Glutamatergic neuron (in vitro differentiated cells): Measurements from ENCODE around the gene MDK. TPM values are rescaled to one million over a fixed set of nuclear protein-coding genes. Genes with fewer than 3 reads are reported as not detected.

ENCODE experiments used
- DNase-seq: peaks from one replicate; pipeline ENCODE4 v3.0.0; 2022
- H3K27ac Mint-ChIP-seq: one replicate; pipeline ENCODE4 v1.8.0; 2020; ENCODE audit warnings: mild to moderate bottlenecking, mixed read lengths, inconsistent platforms; ENCODE audit not compliant: unreplicated experiment
- H3K27me3 Mint-ChIP-seq: one replicate; pipeline ENCODE4 v1.8.0; 2020; ENCODE audit warnings: mild to moderate bottlenecking, moderate library complexity, mixed read lengths, inconsistent platforms; ENCODE audit not compliant: unreplicated experiment
- H3K36me3 Mint-ChIP-seq: one replicate; pipeline ENCODE4 v1.8.0; 2020; ENCODE audit warnings: mild to moderate bottlenecking, mixed read lengths, inconsistent platforms; ENCODE audit not compliant: unreplicated experiment
- H3K4me1 Mint-ChIP-seq: one replicate; pipeline ENCODE4 v1.8.0; 2020; ENCODE audit warnings: mild to moderate bottlenecking, low read depth, mixed read lengths, inconsistent platforms; ENCODE audit not compliant: unreplicated experiment
- H3K4me3 Mint-ChIP-seq: one replicate; pipeline ENCODE4 v1.8.0; 2020; ENCODE audit warnings: mild to moderate bottlenecking, mixed read lengths, inconsistent platforms; ENCODE audit not compliant: unreplicated experiment
- H3K9me3 Mint-ChIP-seq: one replicate; pipeline ENCODE4 v1.8.0; 2020; ENCODE audit warnings: mild to moderate bottlenecking, moderate library complexity, mixed read lengths, inconsistent platforms; ENCODE audit not compliant: unreplicated experiment
- total RNA-seq: library from RNA; stranded (reverse); fragmentation: NEBNext Ultra II Directional; extraction: Animal tissue kit (Norgen Biotek cat#: 25700); gene quantifications from one replicate; pipeline ENCODE4 v1.2.1, GENCODE V29; 2021; ENCODE audit not compliant: unreplicated experiment
- TF ChIP-seq, protein P1 (sequence below): fragments of 200-600 bp; sonication (generic); IDR thresholded peaks from one replicate; pipeline ENCODE4 v1.5.0; 2021; ENCODE audit not compliant: partially characterized antibody, unreplicated experiment

MDK gene
- total RNA-seq, 1 donor from 2014 or later = 846 TPM

DNA sequence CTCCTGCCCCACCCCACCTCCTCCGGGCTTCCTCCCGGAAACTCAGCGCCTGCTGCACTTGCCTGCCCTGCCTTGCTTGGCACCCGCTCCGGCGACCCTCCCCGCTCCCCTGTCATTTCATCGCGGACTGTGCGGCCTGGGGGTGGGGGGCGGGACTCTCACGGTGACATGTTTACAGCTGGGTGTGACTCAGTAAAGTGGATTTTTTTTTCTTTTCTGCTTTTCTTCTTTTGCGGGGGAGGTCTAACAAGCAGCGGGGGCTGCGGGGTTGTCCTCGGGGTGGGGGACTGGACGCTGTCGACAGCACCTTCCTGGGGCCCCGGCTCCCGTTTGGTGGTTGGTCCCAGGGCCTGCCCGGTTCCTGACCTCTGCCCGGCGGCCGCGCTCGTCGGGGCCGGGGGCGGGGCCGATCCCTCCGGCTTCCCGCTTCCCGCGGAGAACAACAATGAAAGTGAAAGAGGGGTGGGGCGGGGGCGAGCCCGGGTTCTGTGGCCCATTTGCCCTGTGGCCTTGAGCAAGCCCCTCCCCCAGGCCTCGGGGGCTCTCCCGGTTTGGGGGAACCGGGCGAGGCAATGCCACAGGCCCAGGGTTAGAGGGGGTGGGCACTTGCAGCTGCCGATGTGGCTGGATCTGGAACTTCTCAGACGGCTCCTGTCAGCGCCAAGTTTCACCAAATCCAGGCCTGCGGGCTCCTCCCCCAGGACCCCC, 975 bp upstream of the MDK start:
- TF ChIP-seq, protein P1, sequence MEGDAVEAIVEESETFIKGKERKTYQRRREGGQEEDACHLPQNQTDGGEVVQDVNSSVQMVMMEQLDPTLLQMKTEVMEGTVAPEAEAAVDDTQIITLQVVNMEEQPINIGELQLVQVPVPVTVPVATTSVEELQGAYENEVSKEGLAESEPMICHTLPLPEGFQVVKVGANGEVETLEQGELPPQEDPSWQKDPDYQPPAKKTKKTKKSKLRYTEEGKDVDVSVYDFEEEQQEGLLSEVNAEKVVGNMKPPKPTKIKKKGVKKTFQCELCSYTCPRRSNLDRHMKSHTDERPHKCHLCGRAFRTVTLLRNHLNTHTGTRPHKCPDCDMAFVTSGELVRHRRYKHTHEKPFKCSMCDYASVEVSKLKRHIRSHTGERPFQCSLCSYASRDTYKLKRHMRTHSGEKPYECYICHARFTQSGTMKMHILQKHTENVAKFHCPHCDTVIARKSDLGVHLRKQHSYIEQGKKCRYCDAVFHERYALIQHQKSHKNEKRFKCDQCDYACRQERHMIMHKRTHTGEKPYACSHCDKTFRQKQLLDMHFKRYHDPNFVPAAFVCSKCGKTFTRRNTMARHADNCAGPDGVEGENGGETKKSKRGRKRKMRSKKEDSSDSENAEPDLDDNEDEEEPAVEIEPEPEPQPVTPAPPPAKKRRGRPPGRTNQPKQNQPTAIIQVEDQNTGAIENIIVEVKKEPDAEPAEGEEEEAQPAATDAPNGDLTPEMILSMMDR = no peak
- peak overlapping the region; percentile 85 for H3K27ac Mint-ChIP-seq

DNA sequence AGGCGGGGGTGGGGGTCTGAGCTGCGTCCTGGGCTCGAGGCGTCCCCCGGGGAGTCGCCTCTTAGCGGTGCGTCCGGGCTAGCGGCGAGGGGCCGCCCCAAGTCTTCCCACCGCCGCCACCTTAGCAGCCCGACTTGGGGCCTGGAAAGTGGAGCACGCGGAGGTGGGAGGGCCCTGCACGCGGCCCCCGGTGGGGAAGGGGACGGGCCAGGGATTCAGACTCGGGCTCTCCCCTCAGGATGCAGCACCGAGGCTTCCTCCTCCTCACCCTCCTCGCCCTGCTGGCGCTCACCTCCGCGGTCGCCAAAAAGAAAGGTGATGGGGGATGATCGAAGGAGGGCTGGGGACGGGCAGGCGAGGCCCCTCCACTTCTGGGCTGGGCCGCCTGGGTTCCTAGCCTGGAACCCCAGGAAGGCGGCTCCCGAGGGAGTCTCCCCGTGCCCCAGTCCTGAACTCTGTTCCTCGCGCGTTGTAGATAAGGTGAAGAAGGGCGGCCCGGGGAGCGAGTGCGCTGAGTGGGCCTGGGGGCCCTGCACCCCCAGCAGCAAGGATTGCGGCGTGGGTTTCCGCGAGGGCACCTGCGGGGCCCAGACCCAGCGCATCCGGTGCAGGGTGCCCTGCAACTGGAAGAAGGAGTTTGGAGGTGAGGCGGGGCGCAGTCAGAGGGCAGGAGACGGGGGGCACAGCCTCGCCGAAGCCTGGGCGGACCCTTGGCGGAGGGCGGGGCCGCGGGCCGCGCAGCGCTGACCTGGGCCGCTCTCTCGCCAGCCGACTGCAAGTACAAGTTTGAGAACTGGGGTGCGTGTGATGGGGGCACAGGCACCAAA, 563 bp downstream of the MDK start:
- TF ChIP-seq, protein P1 = peak; percentile 21
- H3K4me1 Mint-ChIP-seq = peaks cover 23% of the 10 kb centered on the region
- H3K27ac Mint-ChIP-seq = peak overlapping the region; percentile 64
- DNase-seq = peak; percentile 62
- H3K36me3 Mint-ChIP-seq = peaks cover 10% of the 10 kb centered on the region
- peaks cover 26% of the 10 kb centered on the region for H3K9me3 Mint-ChIP-seq
- H3K4me3 Mint-ChIP-seq = peak overlapping the region; percentile 85
- peaks cover 14% of the 10 kb centered on the region for H3K27me3 Mint-ChIP-seq

More for the DNA sequence above, 975 bp upstream of the MDK start:
- peaks cover 19% of the 10 kb centered on the region for H3K4me1 Mint-ChIP-seq
- H3K36me3 Mint-ChIP-seq = no peaks in the 10 kb centered on the region
- peaks cover 15% of the 10 kb centered on the region for H3K9me3 Mint-ChIP-seq
- DNase-seq = peak; percentile 75
- H3K27me3 Mint-ChIP-seq = peaks cover 9% of the 10 kb centered on the region
- H3K4me3 Mint-ChIP-seq = peak overlapping the region; percentile 84

DNA sequence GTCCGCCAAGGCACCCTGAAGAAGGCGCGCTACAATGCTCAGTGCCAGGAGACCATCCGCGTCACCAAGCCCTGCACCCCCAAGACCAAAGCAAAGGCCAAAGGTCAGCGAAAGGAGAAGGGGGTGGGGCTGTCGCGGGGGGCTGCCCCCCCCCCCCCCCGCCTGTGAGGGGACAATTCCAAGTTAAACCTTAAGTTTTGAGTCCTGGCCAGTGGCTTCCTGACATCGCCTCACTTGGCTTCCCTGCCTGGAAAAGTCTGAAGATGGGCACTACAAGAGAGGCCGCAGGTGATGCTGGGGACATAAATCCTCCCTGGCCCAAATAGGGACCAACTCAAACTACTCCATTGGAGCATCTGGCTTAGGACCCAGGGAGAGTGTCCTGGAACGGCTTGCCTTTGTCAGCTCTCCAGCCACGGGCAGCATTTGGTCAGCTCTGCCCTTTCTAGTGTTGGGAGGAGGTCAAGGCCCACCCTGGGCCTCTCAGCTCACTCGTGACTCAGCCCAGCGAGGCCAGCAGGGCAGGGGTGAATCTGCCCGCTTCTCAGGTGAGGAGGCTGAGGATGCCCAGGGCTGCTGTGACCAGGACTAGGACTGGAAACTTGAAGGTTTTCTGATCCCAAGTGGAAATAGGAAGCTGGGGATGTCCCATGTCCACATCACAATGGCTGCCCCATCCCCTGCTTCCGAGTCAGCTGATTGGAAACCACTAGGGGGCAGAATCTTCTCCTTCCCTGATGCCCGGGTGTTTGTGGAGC, 1.4 kb downstream of the MDK start:
- peaks cover 25% of the 10 kb centered on the region for H3K4me1 Mint-ChIP-seq
- H3K9me3 Mint-ChIP-seq = peaks cover 24% of the 10 kb centered on the region
- TF ChIP-seq, protein P1 = peak; percentile 80
- peak; percentile 70 for DNase-seq
- peak overlapping the region; percentile 70 for H3K27ac Mint-ChIP-seq
- peaks cover 14% of the 10 kb centered on the region for H3K27me3 Mint-ChIP-seq
- peaks cover 10% of the 10 kb centered on the region for H3K36me3 Mint-ChIP-seq
- peak overlapping the region; percentile 85 for H3K4me3 Mint-ChIP-seq

DNA sequence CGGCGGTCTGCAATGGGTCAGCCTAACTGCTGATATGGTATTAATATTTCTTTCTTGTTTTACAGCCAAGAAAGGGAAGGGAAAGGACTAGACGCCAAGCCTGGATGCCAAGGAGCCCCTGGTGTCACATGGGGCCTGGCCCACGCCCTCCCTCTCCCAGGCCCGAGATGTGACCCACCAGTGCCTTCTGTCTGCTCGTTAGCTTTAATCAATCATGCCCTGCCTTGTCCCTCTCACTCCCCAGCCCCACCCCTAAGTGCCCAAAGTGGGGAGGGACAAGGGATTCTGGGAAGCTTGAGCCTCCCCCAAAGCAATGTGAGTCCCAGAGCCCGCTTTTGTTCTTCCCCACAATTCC, 1.9 kb downstream of the MDK start:
- Mint-ChIP-seq H3K9me3 (peaks cover 24% of the 10 kb centered on the region), H3K36me3 (peaks cover 10% of the 10 kb centered on the region), H3K27me3 (peaks cover 16% of the 10 kb centered on the region), H3K4me3 (peak overlapping the region; percentile 76), H3K27ac (peak overlapping the region; percentile 33), H3K4me1 (peaks cover 28% of the 10 kb centered on the region)
- TF ChIP-seq, protein P1 = peak; percentile 41
- DNase-seq = no peak
